Gastrocnemius medialis (tissue), 4 donors: ENCODE measurements around the gene DOCK4.
A peak's percentile ranks its signal among the peaks of the same experiment; 100 is the strongest.

ENCODE experiments used
- CTCF ChIP-seq, 5 experiments: fragments of 450-650 bp in 3 of 5; fragments of 200-600 bp in 2 of 5; sonication (generic) in 2 of 5; IDR thresholded peaks in 4 of 5; conservative IDR thresholded peaks in 1 of 5; 1 replicate in 4 of 5; 2 replicates in 1 of 5; pipeline ENCODE4 v1.5.1; 2016 to 2019; ENCODE audit warnings: antibody characterized with exemption in 5 of 5, mild to moderate bottlenecking in 3 of 5, moderate library complexity in 3 of 5
- POLR2A ChIP-seq, 2 donors: fragments of 450-650 bp; IDR thresholded peaks; one replicate each; pipeline ENCODE4 v1.6.1; 2017; ENCODE audit warnings: antibody characterized with exemption in 2 of 2, mild to moderate bottlenecking in 2 of 2, moderate library complexity in 2 of 2

DNA sequence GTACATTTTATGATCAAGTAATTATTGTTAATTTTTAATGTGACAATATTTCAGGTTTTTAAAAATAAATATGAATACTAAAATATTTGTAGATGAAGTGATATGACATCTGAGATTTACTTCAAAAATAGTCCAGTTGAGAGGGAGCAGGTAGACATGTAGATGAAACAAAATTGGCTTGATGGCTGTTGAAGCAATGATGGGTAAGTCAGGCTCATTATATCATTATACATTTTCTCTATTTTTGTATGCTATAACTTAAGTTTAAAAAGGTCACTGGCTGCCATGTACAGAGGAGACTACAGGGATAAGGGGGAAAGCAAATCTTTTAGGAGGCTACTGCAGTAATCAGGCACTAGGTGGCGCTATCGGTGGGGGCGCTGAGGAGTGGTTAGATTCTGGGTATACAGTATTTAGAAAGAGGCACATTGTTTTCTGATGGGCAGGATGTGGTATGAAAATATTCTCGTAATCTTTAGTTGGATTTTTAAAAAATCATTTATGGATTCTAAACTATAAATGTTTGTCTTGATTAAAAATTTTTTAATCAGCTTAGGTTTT lies 454.1 kb downstream of the DOCK4 start:
- TF ChIP-seq CTCF (IDR thresholded peaks at IDR 0.05 in 4 of 5, conservative IDR thresholded peaks at IDR 0.05 in 1 of 5) (peak; percentile 36 to 67 (median 52)), POLR2A (IDR thresholded peaks at IDR 0.05) (no peak)
